ELR (cell line): ENCODE measurements around the gene ACTR5.

ENCODE experiments used
- DNase-seq: peaks from one replicate; pipeline ENCODE4 v3.0.0-alpha.2; 2015; ENCODE audit warnings: low read depth

Gene ACTR5

GRCh38 chr20:38748097-38748860, at the start of gene ACTR5:
TSS of gene ACTR5 (plus strand) at chr20:38748460. CDS start at chr20:38748479, 19 bp downstream.
- peak; percentile 91 for DNase-seq

- no peak for DNase-seq
Measured at GRCh38 chr20:38698541-38698940, 49.7 kb upstream of the ACTR5 start.

- DNase-seq: no peak
Measured at GRCh38 chr20:38700141-38700540, 48.1 kb upstream of the ACTR5 start.

GRCh38 chr20:38700926-38701325, 47.3 kb upstream of the ACTR5 start:
- DNase-seq: no peak

GRCh38 chr20:38703526-38703925, 44.7 kb upstream of the ACTR5 start:
- DNase-seq: no peak

GRCh38 chr20:38704136-38704535, 44.1 kb upstream of the ACTR5 start:
- DNase-seq: no peak

- DNase-seq: no peak
Measured at GRCh38 chr20:38706509-38706908, 41.8 kb upstream of the ACTR5 start.

- DNase-seq: no peak
Measured at GRCh38 chr20:38714308-38714707, 34.0 kb upstream of the ACTR5 start.

- DNase-seq: no peak
Measured at GRCh38 chr20:38715646-38716045, 32.6 kb upstream of the ACTR5 start.

GRCh38 chr20:38722683-38723016, 25.6 kb upstream of the ACTR5 start:
- DNase-seq: no peak

- peak; percentile 35 for DNase-seq
Measured at GRCh38 chr20:38723017-38723847, 25.0 kb upstream of the ACTR5 start.

- no peak for DNase-seq
Measured at GRCh38 chr20:38723848-38724625, 24.2 kb upstream of the ACTR5 start, which contains the start of gene SLC32A1. TSS of gene SLC32A1 (plus strand) at chr20:38724486. CDS start at chr20:38724725, 239 bp downstream.

- no peak for DNase-seq
Measured at GRCh38 chr20:38724626-38725147, 23.6 kb upstream of the ACTR5 start.

- no peak for DNase-seq
Measured at GRCh38 chr20:38725148-38725901, 22.9 kb upstream of the ACTR5 start.

- DNase-seq: peak; percentile 76
Measured at GRCh38 chr20:38725931-38726803, 22.1 kb upstream of the ACTR5 start.

GRCh38 chr20:38726804-38727606, 21.3 kb upstream of the ACTR5 start:
- DNase-seq: peak; percentile 43

GRCh38 chr20:38727607-38728190, 20.6 kb upstream of the ACTR5 start:
- no peak for DNase-seq

- DNase-seq: no peak
Measured at GRCh38 chr20:38728191-38728781, 20.0 kb upstream of the ACTR5 start.
